ENCODE measurements around the gene PSMA7. TPM values are rescaled to one million over a fixed set of nuclear protein-coding genes. Genes with fewer than 3 reads are reported as not detected.
"Not testable (repeated sequence)": the region's sequence is repeated elsewhere in the genome, so short reads cannot be mapped to it uniquely, and the experiment has no call there.

Gene PSMA7
- total and polyA plus RNA-seq, 4 donors, result 136 to 259 (median 206) TPM

DNA sequence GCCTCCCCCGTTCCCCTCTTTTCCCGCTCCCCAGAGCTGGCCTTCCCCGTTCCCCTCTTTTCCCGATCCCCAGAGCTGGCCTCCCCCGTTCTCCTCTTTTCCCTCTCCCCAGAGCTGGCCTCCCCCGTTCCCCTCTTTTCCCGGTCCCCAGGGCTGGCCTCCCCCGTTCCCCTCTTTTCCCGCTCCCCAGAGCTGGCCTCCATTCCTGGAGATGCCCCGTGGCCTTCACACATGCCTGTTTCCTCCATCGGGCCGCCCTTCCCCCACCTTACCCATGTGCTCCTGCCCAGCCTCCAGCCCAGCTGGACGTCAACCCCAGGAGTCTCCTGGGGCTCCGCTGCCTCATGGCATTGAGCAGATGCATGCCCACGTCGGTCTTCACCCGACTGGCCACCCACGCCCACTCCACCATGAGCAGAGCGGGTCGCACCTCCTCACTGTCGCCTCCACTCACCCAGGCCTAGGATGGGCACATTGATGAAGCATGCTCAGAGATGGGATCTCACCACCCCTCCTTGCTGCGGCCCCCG is 8.7 kb upstream of the PSMA7 start:
- Histone ChIP-seq H3K4me3 (ENCODE audit: low read length in 2 of 2) (no peak overlapping the region), H3K27me3 (ENCODE audit: control insufficient read depth in 1 of 2, insufficient read depth in 2 of 2, low read length in 1 of 2) (no peaks in the 10 kb centered on the region), H3K27ac (ENCODE audit: low read depth in 1 of 2, low read length in 2 of 2) (no peak overlapping the region), H3K36me3 (ENCODE audit: control insufficient read depth in 1 of 2, insufficient read depth in 2 of 2, low read length in 1 of 2) (no peaks in the 10 kb centered on the region), H3K4me1 (ENCODE audit: control insufficient read depth in 1 of 2, insufficient read depth in 2 of 2, low read length in 2 of 2) (no peaks in the 10 kb centered on the region), H3K9me3 (ENCODE audit: control insufficient read depth, low read length) (no peaks in the 10 kb centered on the region)
- WGBS, 2 donors, result 80 to 82% methylated on average over 20 to 23 of the region's 23 CpGs
- intact Hi-C loops (cut with DNase I), result no loop called here
- ATAC-seq (ENCODE audit: low FRiP score) (no peak), DNase-seq (no peak)

DNA sequence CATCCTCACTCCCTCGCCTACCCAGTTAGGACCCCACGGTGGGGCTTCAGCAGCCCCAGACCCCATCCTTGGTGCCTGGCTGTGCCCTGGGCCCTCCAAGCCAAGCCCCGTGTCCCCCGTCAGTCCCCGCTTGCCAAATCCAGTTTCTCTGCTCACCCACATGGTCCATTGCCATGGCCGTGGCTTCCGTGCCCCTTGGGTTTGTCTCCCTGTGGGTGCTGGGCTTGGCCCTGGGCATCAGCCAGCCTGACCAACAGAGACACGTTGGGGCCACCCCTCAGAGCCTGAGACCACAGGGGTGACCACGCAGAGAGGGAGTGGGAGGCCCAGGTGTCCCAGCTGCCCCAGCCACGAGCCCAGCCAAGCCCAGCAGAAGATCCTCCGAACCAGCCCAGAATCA is 8.0 kb upstream of the PSMA7 start:
- Histone ChIP-seq H3K4me1 (ENCODE audit: control insufficient read depth in 1 of 2, insufficient read depth in 2 of 2, low read length in 2 of 2) (no peaks in the 10 kb centered on the region), H3K9me3 (ENCODE audit: control insufficient read depth, low read length) (no peaks in the 10 kb centered on the region), H3K27me3 (ENCODE audit: control insufficient read depth in 1 of 2, insufficient read depth in 2 of 2, low read length in 1 of 2) (no peaks in the 10 kb centered on the region), H3K36me3 (ENCODE audit: control insufficient read depth in 1 of 2, insufficient read depth in 2 of 2, low read length in 1 of 2) (no peaks in the 10 kb centered on the region), H3K27ac (ENCODE audit: low read depth in 1 of 2, low read length in 2 of 2) (no peak overlapping the region), H3K4me3 (ENCODE audit: low read length in 2 of 2) (no peak overlapping the region)
- ATAC-seq (ENCODE audit: low FRiP score), result no peak
- DNase-seq, result no peak
- WGBS, 2 donors, result 90 to 91% methylated on average over 11 of the region's 11 CpGs
- intact Hi-C loops (cut with DNase I), result no loop called here

DNA sequence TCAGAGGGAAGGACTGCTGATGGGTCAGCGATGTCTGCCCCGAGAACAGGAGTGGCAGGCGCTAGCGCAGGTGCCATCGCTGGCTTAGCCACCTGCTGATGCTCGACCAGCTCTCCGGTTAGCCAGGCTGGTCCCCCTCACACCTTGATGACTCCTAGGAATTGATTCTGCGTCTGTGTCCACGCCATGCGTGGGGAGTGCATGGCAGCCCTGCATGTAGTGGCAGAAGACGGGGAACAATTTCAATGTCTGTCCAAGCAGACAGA is 7.0 kb upstream of the PSMA7 start:
- Histone ChIP-seq H3K4me1 (ENCODE audit: control insufficient read depth in 1 of 2, insufficient read depth in 2 of 2, low read length in 2 of 2) (no peaks in the 10 kb centered on the region), H3K9me3 (ENCODE audit: control insufficient read depth, low read length) (no peaks in the 10 kb centered on the region), H3K27me3 (ENCODE audit: control insufficient read depth in 1 of 2, insufficient read depth in 2 of 2, low read length in 1 of 2) (no peaks in the 10 kb centered on the region), H3K4me3 (ENCODE audit: low read length in 2 of 2) (no peak overlapping the region), H3K36me3 (ENCODE audit: control insufficient read depth in 1 of 2, insufficient read depth in 2 of 2, low read length in 1 of 2) (no peaks in the 10 kb centered on the region), H3K27ac (ENCODE audit: low read depth in 1 of 2, low read length in 2 of 2) (no peak overlapping the region)
- WGBS, 2 donors, result 93 to 96% methylated on average over 11 of the region's 11 CpGs
- ATAC-seq (ENCODE audit: low FRiP score) (no peak), DNase-seq (no peak)
- intact Hi-C loops (cut with DNase I), result no loop called here

DNA sequence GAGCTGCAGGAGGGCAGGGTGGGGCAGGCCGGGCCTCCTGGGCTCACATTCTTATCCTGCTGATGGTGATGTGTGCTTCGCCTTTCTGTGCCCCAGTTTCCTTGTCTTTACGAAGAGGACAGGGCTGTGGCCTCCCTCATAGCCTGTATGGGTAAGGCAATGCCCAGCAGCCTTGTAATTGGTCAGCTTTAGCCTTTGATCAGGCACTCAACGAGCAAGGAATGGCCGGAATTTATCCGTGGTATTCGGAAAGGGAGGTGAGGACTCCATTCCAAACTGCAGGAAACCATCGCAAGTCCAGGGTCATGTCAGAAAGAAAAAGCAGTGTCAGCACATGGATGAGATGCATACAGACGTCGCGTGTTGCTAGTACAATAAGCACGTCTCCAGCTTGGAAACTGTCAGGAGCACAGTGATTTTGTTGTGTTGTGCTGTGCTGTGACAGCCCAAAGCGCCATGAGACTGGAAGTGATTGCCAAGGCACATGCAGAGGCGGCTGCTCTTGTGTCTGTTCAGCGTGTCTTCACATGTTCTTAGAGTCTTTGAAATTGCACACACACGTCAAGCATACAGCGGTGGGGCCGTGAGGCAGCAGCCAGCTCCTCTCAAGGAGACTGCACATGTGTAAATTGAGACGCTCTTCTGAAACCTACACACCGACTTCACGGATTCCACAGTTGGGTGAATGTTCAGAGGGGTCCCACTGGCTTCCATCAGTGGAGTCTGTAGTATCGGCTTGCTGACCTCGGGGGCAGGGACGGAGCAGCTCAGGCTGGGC is 6.5 kb upstream of the PSMA7 start:
- H3K9me3 ChIP-seq (ENCODE audit: control insufficient read depth, low read length), result no peaks in the 10 kb centered on the region
- ATAC-seq (ENCODE audit: low FRiP score) (no peak), DNase-seq (no peak)
- H3K27ac ChIP-seq (ENCODE audit: low read depth in 1 of 2, low read length in 2 of 2), result no peak overlapping the region
- no peaks in the 10 kb centered on the region for H3K36me3 ChIP-seq (ENCODE audit: control insufficient read depth in 1 of 2, insufficient read depth in 2 of 2, low read length in 1 of 2)
- WGBS, 2 donors, result 76 to 79% methylated on average over 24 of the region's 24 CpGs
- intact Hi-C loops (cut with DNase I), result no loop called here
- H3K4me1 ChIP-seq (ENCODE audit: control insufficient read depth in 1 of 2, insufficient read depth in 2 of 2, low read length in 2 of 2), result no peaks in the 10 kb centered on the region
- H3K4me3 ChIP-seq (ENCODE audit: low read length in 2 of 2), result no peak overlapping the region
- no peaks in the 10 kb centered on the region for H3K27me3 ChIP-seq (ENCODE audit: control insufficient read depth in 1 of 2, insufficient read depth in 2 of 2, low read length in 1 of 2)

DNA sequence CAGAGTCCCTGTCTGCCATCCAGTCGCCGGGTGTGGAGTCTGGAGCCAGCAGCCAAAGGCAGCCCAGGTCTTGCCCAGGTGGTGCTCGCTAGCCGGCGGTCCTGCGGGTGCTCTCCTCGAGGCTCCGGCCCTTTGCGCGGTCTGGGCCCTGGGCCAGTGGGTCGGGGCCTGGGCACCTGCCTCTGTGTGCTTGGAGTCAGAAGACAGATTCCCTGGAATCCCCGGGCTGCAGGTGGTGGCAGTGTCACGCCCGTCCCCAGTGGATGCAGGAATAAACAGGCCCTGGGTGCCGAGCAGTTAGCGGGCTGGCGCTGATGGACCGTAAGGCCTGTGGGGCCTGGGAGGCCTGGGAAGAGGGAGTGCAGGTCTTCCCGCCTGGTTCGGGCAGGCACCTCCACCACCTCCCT is 5.7 kb upstream of the PSMA7 start:
- ATAC-seq (ENCODE audit: low FRiP score), result no peak
- Histone ChIP-seq H3K27me3 (ENCODE audit: control insufficient read depth in 1 of 2, insufficient read depth in 2 of 2, low read length in 1 of 2) (no peaks in the 10 kb centered on the region), H3K4me1 (ENCODE audit: control insufficient read depth in 1 of 2, insufficient read depth in 2 of 2, low read length in 2 of 2) (no peaks in the 10 kb centered on the region), H3K36me3 (ENCODE audit: control insufficient read depth in 1 of 2, insufficient read depth in 2 of 2, low read length in 1 of 2) (no peaks in the 10 kb centered on the region), H3K4me3 (ENCODE audit: low read length in 2 of 2) (no peak overlapping the region), H3K9me3 (ENCODE audit: control insufficient read depth, low read length) (no peaks in the 10 kb centered on the region), H3K27ac (ENCODE audit: low read depth in 1 of 2, low read length in 2 of 2) (no peak overlapping the region)
- intact Hi-C loops (cut with DNase I), result no loop called here
- DNase-seq, result no peak
- WGBS, 2 donors, result 92 to 93% methylated on average over 19 to 20 of the region's 20 CpGs

DNA sequence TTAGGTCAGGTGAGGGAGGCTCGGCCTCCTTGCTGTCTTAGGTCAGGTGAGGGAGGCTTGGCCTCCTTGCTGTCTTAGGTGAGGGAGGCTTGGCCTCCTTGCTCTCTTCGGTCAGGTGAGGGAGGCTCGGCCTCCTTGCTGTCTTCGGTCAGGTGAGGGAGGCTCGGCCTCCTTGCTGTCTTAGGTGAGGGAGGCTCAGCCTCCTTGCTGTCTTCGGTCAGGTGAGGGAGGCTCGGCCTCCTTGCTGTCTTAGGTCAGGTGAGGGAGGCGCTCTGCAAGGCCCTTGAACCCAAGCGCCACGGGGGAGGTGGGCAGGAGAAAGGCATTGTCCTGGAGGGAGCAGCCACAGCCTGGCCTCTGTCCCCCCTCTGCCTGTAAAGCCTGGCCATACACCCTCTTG is 5.2 kb upstream of the PSMA7 start:
- DNase-seq; H3K4me3 ChIP-seq (ENCODE audit: low read length in 2 of 2); H3K4me1 ChIP-seq (ENCODE audit: control insufficient read depth in 1 of 2, insufficient read depth in 2 of 2, low read length in 2 of 2); H3K27ac ChIP-seq (ENCODE audit: low read depth in 1 of 2, low read length in 2 of 2); intact Hi-C loops (cut with DNase I); H3K27me3 ChIP-seq (ENCODE audit: control insufficient read depth in 1 of 2, insufficient read depth in 2 of 2, low read length in 1 of 2); H3K36me3 ChIP-seq (ENCODE audit: control insufficient read depth in 1 of 2, insufficient read depth in 2 of 2, low read length in 1 of 2); ATAC-seq (ENCODE audit: low FRiP score); H3K9me3 ChIP-seq (ENCODE audit: control insufficient read depth, low read length): not testable (repeated sequence)
- WGBS, 2 donors, result 95 to 98% methylated on average over 9 to 10 of the region's 10 CpGs

DNA sequence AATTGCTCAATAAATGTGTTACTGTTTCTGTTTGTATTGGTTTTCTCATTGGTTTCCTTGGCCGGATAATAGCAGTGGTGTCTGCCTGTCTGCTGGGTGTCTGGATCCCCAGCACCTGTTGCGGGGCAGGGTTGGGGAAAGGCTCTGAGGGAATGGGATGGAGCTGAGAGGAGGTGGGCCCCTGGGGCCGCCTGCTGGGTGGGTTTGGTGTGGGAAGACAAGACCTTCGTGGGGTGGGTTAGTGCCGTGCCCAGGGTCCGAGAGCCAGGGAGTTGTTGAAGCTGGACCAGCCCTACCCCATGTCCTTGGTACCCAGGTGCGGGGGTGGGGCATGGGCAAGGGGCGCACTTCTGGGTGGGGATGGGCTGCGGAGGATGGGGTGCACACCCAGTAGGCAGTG is 4.3 kb upstream of the PSMA7 start:
- 96 to 99% methylated on average over 9 of the region's 9 CpGs for WGBS, 2 donors
- ATAC-seq (ENCODE audit: low FRiP score), result no peak
- intact Hi-C loops (cut with DNase I), result no loop called here

DNA sequence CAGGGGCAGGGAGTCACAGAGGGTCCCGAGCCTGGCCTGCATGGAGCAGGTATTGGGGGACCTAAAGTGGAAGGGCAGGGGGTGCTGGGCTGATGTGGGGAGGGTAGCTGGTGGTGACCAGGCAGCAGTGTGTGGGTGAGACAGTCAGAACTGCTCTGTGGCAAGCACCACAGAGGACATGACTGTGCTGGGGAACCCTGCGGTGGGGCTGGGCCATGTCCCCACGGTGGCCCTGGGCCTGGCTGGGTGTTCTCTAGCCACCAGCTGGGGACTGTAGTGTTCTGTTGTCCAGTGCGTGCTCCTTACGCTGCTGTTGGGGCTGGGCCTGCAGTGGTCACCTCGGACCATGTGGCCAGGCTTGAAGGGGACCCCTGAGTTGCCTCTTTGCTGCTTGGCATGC is 3.9 kb upstream of the PSMA7 start:
- Histone ChIP-seq H3K9me3 (ENCODE audit: control insufficient read depth, low read length) (no peaks in the 10 kb centered on the region), H3K36me3 (ENCODE audit: control insufficient read depth in 1 of 2, insufficient read depth in 2 of 2, low read length in 1 of 2) (no peaks in the 10 kb centered on the region), H3K4me1 (ENCODE audit: control insufficient read depth in 1 of 2, insufficient read depth in 2 of 2, low read length in 2 of 2) (no peaks in the 10 kb centered on the region), H3K27me3 (ENCODE audit: control insufficient read depth in 1 of 2, insufficient read depth in 2 of 2, low read length in 1 of 2) (no peaks in the 10 kb centered on the region), H3K4me3 (ENCODE audit: low read length in 2 of 2) (no peak overlapping the region), H3K27ac (ENCODE audit: low read depth in 1 of 2, low read length in 2 of 2) (no peak overlapping the region)
- ATAC-seq (ENCODE audit: low FRiP score) (no peak), DNase-seq (no peak)
- intact Hi-C loops (cut with DNase I), result no loop called here
- 96 to 98% methylated on average over 6 of the region's 6 CpGs for WGBS, 2 donors

More for the DNA sequence above, 4.3 kb upstream of the PSMA7 start:
- Histone ChIP-seq H3K4me3 (ENCODE audit: low read length in 2 of 2) (no peak overlapping the region), H3K9me3 (ENCODE audit: control insufficient read depth, low read length) (no peaks in the 10 kb centered on the region), H3K36me3 (ENCODE audit: control insufficient read depth in 1 of 2, insufficient read depth in 2 of 2, low read length in 1 of 2) (no peaks in the 10 kb centered on the region), H3K4me1 (ENCODE audit: control insufficient read depth in 1 of 2, insufficient read depth in 2 of 2, low read length in 2 of 2) (no peaks in the 10 kb centered on the region), H3K27ac (ENCODE audit: low read depth in 1 of 2, low read length in 2 of 2) (no peak overlapping the region), H3K27me3 (ENCODE audit: control insufficient read depth in 1 of 2, insufficient read depth in 2 of 2, low read length in 1 of 2) (no peaks in the 10 kb centered on the region)
- DNase-seq, result no peak

DNA sequence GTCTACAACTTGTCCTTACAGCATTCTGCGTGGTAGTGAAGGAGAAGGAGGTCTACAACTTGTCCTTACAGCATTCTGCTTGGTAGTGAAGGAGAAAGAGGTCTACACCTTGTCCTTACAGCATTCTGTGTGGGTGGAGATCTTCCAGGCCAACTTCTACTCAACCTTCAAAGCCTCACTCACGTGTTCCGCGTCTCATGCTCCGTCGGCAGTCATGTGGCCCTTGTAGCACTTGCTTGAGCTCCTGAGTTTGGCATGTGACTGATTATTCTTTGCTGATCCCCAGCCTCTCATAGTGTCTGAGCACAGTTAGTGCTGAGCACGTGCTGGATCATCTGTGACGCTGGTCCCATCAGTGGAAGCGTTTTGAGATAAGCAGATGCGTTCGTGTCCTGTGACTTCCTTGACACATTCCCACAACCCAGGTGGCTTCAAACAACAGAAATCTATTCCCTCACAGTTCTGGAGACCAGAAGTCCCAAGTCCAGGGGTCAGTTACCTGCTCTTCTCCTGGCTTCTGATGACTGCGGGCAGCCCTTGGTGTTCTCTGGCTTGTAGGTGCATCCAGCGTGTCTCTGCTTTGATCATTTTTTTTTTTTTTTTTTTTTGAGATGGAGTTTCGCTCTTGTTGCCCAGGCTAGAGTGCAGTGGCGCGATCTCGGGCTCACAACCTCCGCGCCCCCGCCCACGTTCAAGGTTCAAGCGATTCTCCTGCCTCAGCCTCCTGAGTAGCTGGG is 3.0 kb upstream of the PSMA7 start:
- Histone ChIP-seq H3K4me3 (ENCODE audit: low read length in 2 of 2) (no peak overlapping the region), H3K9me3 (ENCODE audit: control insufficient read depth, low read length) (no peaks in the 10 kb centered on the region), H3K27ac (ENCODE audit: low read depth in 1 of 2, low read length in 2 of 2) (no peak overlapping the region), H3K27me3 (ENCODE audit: control insufficient read depth in 1 of 2, insufficient read depth in 2 of 2, low read length in 1 of 2) (no peaks in the 10 kb centered on the region), H3K4me1 (ENCODE audit: control insufficient read depth in 1 of 2, insufficient read depth in 2 of 2, low read length in 2 of 2) (no peaks in the 10 kb centered on the region), H3K36me3 (ENCODE audit: control insufficient read depth in 1 of 2, insufficient read depth in 2 of 2, low read length in 1 of 2) (no peaks in the 10 kb centered on the region)
- intact Hi-C loops (cut with DNase I), result no loop called here
- 93 to 96% methylated on average over 20 to 22 of the region's 22 CpGs for WGBS, 2 donors
- ATAC-seq (ENCODE audit: low FRiP score), result no peak
- DNase-seq, result no peak
